CD4-positive, alpha-beta T cell treated with Interleukin-12 subunit alpha and Interleukin-12 subunit beta, for 1 hour (primary cell): ENCODE results near the gene ZEB1.
A peak's percentile ranks its signal among the peaks of the same experiment; 100 is the strongest.

Source experiments
- DNase-seq: peaks from one replicate; pipeline ENCODE4 v3.0.0-alpha.2; 2020

The ZEB1 gene

GRCh38 chr10:31318854-31319601 is at the start of gene ZEB1:
Gene ZEB1 (plus strand): TSS chr10:31319216. CDS start chr10:31319235, 19 bp downstream.
- DNase-seq, result peak; percentile 93

DNA sequence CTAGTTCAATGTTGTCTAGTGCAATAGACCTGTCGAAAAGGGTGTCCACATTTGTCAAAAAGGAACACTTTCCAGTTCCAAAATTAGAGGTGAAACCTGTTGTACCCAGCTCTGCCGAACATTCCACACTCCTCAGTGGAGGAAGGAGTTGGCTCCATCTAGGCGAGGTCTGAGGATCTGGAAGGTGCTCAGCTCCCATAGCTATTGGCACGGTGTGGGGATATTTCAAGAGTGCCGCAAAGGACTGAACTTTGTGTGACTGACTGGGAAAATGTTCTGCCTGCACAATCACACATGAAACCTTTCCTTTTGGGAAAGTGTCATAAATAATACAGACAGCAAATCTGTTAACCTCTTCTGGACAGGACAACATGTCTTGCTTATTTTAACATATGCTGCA is 48.1 kb upstream of the ZEB1 start:
- no peak for DNase-seq

GRCh38 chr10:31272841-31273240 is 46.2 kb upstream of the ZEB1 start:
- DNase-seq, result no peak

GRCh38 chr10:31273789-31274188 is 45.2 kb upstream of the ZEB1 start:
- no peak for DNase-seq

- DNase-seq, result no peak
These were observed 44.7 kb upstream of the ZEB1 start for GRCh38 chr10:31274310-31274709.

GRCh38 chr10:31278279-31278941 is 40.6 kb upstream of the ZEB1 start:
- no peak for DNase-seq

GRCh38 chr10:31280972-31281371 is 38.0 kb upstream of the ZEB1 start:
- DNase-seq, result no peak

DNA sequence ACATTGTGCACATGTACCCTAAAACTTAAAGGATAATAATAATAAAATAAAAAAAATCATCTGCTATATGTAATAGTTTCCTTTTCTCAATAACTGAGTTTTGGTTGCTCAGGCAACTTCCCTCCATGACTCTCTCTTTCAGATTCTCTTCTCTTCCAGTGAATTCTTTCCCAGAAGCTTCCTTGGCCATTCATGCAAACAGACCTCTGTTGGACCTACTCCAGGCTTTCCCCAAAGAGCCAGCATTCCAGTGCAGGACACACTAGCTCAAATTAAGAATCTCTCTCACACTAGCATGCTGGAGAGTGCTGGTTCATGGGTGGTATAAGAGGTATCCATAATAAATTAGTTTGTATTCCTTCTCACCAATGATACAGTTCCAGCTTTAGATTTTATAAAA is 31.0 kb upstream of the ZEB1 start:
- no peak for DNase-seq

DNA sequence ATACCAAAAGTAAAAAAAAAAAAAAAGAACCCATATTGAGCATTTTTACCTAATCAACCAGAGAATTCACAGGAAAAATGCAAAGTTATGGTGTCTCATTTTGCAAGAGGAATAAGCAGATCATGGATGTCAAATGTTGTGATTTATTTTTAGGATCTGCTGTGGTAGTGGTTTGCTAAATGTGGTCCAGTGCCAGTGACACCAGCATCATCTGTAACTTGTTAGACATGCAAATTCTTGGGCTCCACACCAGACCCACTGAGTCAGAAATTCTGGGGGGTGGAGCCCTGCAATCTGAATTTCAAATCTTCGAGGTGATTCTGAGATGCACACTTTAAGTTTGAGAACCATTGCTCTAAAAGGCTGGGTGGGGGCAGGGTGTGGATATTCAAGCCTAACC is 30.1 kb upstream of the ZEB1 start:
- no peak for DNase-seq

GRCh38 chr10:31290386-31290785 is 28.6 kb upstream of the ZEB1 start:
- DNase-seq, result no peak

GRCh38 chr10:31291123-31291522 is 27.9 kb upstream of the ZEB1 start:
- no peak for DNase-seq

GRCh38 chr10:31294558-31294957 is 24.5 kb upstream of the ZEB1 start:
- DNase-seq, result no peak

- no peak for DNase-seq
These were observed 22.3 kb upstream of the ZEB1 start for GRCh38 chr10:31296754-31297153.

DNA sequence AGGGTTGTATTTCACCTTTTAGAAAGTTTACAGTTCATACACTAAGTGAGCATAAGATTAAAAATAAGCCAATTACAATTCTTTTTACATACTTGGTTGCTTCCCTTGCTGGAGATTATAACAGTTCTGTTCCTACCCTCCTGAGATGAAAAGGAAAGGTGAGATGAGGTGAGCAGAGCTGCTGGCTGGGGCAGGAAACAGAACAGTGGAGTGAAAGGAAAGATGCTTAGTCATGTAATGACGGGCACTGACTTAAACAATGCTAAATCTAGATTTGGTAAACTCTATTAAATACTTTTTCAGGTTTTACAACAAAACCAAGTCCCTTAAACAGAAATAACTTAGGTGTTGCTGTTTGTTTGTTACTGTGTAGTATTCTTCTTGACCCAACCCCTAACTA is 19.9 kb upstream of the ZEB1 start:
- no peak for DNase-seq

GRCh38 chr10:31303212-31303611 is 15.8 kb upstream of the ZEB1 start:
- no peak for DNase-seq

- DNase-seq, result no peak
These were observed 14.6 kb upstream of the ZEB1 start for GRCh38 chr10:31304291-31304970.

DNA sequence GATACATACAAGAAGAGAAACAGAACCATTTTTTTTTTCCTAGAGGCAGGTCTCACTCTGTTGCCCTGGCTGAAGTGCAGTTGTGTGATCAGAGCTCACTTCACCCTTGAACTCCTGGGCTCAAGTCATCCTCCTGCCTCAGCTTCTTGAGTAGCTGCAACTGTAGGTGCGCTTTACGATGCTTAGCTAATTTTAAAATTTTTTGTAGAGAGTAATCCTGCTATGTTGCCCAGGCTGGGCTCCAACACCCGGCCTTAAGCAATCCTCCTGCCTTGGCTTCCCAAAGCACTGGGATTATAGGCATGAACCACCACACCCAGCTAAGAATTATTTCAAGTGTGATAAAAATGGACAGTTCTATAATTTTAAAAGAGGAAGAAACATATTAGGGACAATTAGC is 5.6 kb upstream of the ZEB1 start:
- no peak for DNase-seq

- DNase-seq, result no peak
These were observed 4.5 kb upstream of the ZEB1 start for GRCh38 chr10:31314256-31315150.

- DNase-seq, result no peak
These were observed 3.6 kb upstream of the ZEB1 start for GRCh38 chr10:31315453-31315852.

DNA sequence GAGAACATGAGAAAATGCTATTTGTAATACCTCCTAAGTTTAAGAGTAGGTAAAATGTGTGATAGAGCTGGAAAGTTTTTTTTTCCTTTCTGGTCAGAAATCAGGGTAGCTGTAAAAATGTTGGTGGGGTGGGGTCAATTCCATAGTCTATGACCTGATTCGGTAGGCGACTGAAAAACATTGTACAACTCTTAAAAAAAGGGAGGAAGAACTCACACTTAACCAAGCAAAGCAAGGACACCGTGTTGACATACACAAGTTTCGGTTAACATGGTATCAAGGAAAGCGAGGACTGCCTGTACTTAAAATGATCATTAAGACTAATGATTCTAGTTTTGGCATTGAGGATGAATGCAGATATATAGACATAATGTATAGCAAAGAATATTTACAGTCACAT is 1.8 kb upstream of the ZEB1 start:
- DNase-seq, result no peak

DNA sequence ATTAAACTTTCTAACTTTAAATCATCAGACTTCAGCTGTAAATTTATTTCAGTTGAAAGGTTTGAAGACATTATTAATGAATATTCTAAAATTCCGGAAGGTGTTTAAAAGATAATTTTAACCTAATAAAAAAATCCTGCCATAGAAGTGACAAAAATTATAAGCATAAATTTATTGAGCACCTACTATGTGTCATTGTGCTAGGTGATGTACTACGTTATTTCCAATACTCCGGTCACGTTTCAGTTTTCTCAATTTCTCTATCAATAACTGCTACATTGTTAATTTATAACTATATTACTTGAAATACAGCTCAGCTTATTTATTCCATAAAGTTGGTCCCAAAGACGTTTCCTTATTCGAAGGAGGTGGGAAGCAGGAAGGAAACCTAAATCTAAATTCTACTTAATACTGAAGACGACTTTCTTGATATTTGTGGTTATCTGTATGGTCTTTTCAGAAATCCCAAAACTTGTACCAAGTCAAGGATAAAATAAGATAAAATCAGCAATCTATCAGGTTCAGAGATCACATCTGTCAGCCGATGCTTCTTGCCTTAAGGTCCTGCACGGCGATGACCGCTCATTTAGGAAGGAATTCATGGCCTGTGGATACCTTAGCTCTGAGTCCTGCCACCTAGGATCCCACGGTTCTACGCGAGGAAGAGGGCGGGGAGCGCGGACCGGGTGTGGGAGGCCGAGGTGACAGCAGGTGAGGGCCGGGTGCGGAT is 1.2 kb upstream of the ZEB1 start:
- DNase-seq, result no peak

- peak; percentile 75 for DNase-seq
These were observed 598 bp upstream of the ZEB1 start for GRCh38 chr10:31318382-31318853.
